GM12891 (cell line): ENCODE results near the gene ZNF714.

ENCODE experiments used
- POLR2A ChIP-seq: IDR thresholded peaks from 2 replicates; pipeline ENCODE4 v1.6.1; 2011; ENCODE audit warnings: low read depth, low read length, control low read depth
- POLR2AphosphoS5 ChIP-seq: IDR thresholded peaks from 2 replicates; pipeline ENCODE4 v1.6.1; 2011; ENCODE audit warnings: low read depth, low read length, control low read depth
- POU2F2 ChIP-seq: IDR thresholded peaks from 2 replicates; pipeline ENCODE4 v1.6.1; 2011; ENCODE audit warnings: low read depth, mild to moderate bottlenecking, control low read depth, low read length, moderate library complexity
- TAF1 ChIP-seq: IDR thresholded peaks from 2 replicates; pipeline ENCODE4 v1.6.1; 2011; ENCODE audit warnings: low read depth, low read length, control low read depth

- TF ChIP-seq POLR2A (no peak), POU2F2 (no peak), TAF1 (no peak), POLR2AphosphoS5 (no peak)
Measured at GRCh38 chr19:21052902-21053301, 29.1 kb upstream of the ZNF714 start.
